ENCODE measurements around the gene CDC42.

DNA sequence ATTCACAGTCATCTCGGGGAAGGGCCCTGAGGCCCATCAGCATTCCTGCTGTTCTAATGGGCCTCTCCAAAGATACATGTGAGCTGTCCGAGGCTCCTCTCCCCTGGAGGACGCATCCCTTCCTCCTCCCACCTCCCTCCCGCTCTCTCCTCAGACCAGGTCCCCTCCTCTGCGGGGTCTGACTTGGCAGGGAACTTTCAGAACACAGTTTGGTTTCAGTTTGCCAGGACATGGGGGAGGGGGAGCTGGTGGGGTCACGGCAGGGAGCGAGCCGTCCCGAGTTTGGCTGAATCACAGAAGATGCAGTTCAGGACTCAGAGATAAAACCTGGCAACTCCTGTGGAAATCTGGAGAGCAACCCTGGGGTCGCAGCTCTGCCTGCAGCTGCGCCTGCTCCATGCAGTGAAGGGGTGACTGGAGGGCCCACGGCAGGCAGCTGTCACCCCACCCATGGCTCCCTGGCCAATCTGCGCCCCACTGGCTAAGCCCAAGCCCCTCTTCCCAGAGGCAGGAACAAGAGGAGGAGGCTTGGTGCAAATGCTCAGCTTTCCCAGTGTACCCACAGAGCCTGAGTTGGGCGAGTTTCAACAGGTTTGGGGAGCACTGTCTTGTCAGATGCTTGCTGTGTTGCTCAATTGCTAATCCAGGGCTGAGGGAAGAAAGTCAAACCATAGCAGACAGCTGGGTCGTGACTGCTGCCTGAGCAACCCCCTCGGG, 84.7 kb downstream of the CDC42 start:
- TF ChIP-seq ZNF462 (CRISPR knock-in tag; IDR thresholded peaks at IDR 0.05) (no peak), CREB1 (CRISPR knock-in tag; IDR thresholded peaks at IDR 0.05; ENCODE audit: low read depth) (no peak), CTCF (conservative IDR thresholded peaks at IDR 0.05; ENCODE audit: low read depth in 2 of 2) (no peak), EZH2 (IDR thresholded peaks at IDR 0.05; ENCODE audit: low read depth, unreplicated experiment) (no peak), POLR2AphosphoS5 (IDR thresholded peaks at IDR 0.05; ENCODE audit: low read depth) (no peak), ETS1 (IDR thresholded peaks at IDR 0.05) (no peak), JUNB (IDR thresholded peaks at IDR 0.05; ENCODE audit: unreplicated experiment) (no peak), NANOG (IDR thresholded peaks at IDR 0.05; ENCODE audit: borderline replicate concordance) (no peak), EZH2phosphoT487 (IDR thresholded peaks at IDR 0.05; ENCODE audit: unreplicated experiment) (no peak), ZNF114 (CRISPR knock-in tag; IDR thresholded peaks at IDR 0.05) (no peak), ZNF331 (CRISPR knock-in tag; IDR thresholded peaks at IDR 0.05; ENCODE audit: low read depth) (no peak), STAT1 (IDR thresholded peaks at IDR 0.05; ENCODE audit: unreplicated experiment) (no peak)
- TF ChIP-seq, protein P1, sequence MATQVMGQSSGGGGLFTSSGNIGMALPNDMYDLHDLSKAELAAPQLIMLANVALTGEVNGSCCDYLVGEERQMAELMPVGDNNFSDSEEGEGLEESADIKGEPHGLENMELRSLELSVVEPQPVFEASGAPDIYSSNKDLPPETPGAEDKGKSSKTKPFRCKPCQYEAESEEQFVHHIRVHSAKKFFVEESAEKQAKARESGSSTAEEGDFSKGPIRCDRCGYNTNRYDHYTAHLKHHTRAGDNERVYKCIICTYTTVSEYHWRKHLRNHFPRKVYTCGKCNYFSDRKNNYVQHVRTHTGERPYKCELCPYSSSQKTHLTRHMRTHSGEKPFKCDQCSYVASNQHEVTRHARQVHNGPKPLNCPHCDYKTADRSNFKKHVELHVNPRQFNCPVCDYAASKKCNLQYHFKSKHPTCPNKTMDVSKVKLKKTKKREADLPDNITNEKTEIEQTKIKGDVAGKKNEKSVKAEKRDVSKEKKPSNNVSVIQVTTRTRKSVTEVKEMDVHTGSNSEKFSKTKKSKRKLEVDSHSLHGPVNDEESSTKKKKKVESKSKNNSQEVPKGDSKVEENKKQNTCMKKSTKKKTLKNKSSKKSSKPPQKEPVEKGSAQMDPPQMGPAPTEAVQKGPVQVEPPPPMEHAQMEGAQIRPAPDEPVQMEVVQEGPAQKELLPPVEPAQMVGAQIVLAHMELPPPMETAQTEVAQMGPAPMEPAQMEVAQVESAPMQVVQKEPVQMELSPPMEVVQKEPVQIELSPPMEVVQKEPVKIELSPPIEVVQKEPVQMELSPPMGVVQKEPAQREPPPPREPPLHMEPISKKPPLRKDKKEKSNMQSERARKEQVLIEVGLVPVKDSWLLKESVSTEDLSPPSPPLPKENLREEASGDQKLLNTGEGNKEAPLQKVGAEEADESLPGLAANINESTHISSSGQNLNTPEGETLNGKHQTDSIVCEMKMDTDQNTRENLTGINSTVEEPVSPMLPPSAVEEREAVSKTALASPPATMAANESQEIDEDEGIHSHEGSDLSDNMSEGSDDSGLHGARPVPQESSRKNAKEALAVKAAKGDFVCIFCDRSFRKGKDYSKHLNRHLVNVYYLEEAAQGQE (IDR thresholded peaks at IDR 0.05; ENCODE audit: unreplicated experiment) = no peak
